GM12865 (cell line): Measurements from ENCODE around the gene PRKAB2.

Source experiments
- DNase-seq: peaks from one replicate; pipeline ENCODE4 v3.0.0; 2010; ENCODE audit warnings: low read depth
- H3K4me3 ChIP-seq: 2 replicates; pipeline ENCODE4 v1.5.1; 2011; ENCODE audit warnings: mild to moderate bottlenecking, low read depth, low read length, control low read depth
- CTCF ChIP-seq: IDR thresholded peaks from 2 replicates; pipeline ENCODE4 v1.5.1; 2011; ENCODE audit warnings: low read length, control low read depth, low read depth, inconsistent platforms; ENCODE audit not compliant: insufficient read depth; ENCODE audit errors: missing control alignments

PRKAB2 gene

GRCh38 chr1:147172168-147173016 is at the start of gene PRKAB2:
Gene PRKAB2, minus strand, starts transcription at chr1:147172470. Its CDS starts 326 bp downstream, at chr1:147172144.
- TF ChIP-seq CTCF = peak; percentile 88
- peak; percentile 98 for DNase-seq
- H3K4me3 ChIP-seq = peak within 1 kb of the TSS; percentile 92

- H3K4me3 ChIP-seq = no peak overlapping the region
- TF ChIP-seq CTCF = no peak
- no peak for DNase-seq
Observed at GRCh38 chr1:147218606-147219005, 46.3 kb upstream of the PRKAB2 start.

GRCh38 chr1:147217141-147217540 is 44.9 kb upstream of the PRKAB2 start:
- H3K4me3 ChIP-seq = no peak overlapping the region
- no peak for TF ChIP-seq CTCF
- no peak for DNase-seq

- H3K4me3 ChIP-seq = no peak overlapping the region
- no peak for TF ChIP-seq CTCF
- DNase-seq = no peak
Observed at GRCh38 chr1:147216124-147216523, 43.9 kb upstream of the PRKAB2 start.

GRCh38 chr1:147215540-147215916 is 43.3 kb upstream of the PRKAB2 start:
- no peak for TF ChIP-seq CTCF
- DNase-seq = no peak
- H3K4me3 ChIP-seq = no peak overlapping the region

- TF ChIP-seq CTCF = no peak
- no peak for DNase-seq
- no peak overlapping the region for H3K4me3 ChIP-seq
Observed at GRCh38 chr1:147214842-147215539, 42.7 kb upstream of the PRKAB2 start.
